Kidney (tissue), 14 donors: Measurements from ENCODE around the gene TMEM53. TPM values are rescaled to one million over a fixed set of nuclear protein-coding genes. Genes with fewer than 3 reads are reported as not detected.
A peak's percentile ranks its signal among the peaks of the same experiment; 100 is the strongest.

ENCODE experiments used
- DNase-seq, 5 donors: peaks; one replicate each; pipeline ENCODE4 v3.0.0-alpha.2; 2013 to 2020
- FAIRE-seq: peaks from 2 replicates; lab custom pipeline; 2012; peaks lifted over from hg19 to GRCh38; lab: Jason Lieb, UNC
- H3K27ac ChIP-seq, 2 donors: one replicate each; pipeline ENCODE4 v1.7.0; 2013; ENCODE audit warnings: low read depth in 2 of 2, low read length in 2 of 2, inconsistent platforms in 1 of 2
- H3K27me3 ChIP-seq: one replicate; pipeline ENCODE4 v1.7.1; 2013; ENCODE audit warnings: low read length, inconsistent platforms; ENCODE audit not compliant: control insufficient read depth, insufficient read depth
- H3K36me3 ChIP-seq, 3 donors: one replicate each; pipeline versions ENCODE4 v1.7.0 to v1.7.1; 2013; ENCODE audit warnings: low read length in 3 of 3, control low read depth in 1 of 3, inconsistent platforms in 1 of 3; ENCODE audit not compliant: insufficient read depth in 3 of 3, control insufficient read depth in 2 of 3
- H3K4me1 ChIP-seq, 3 donors: one replicate each; pipeline versions ENCODE4 v1.7.0 to v1.7.1; 2013; ENCODE audit warnings: low read length in 3 of 3, inconsistent platforms in 1 of 3, low read depth in 1 of 3; ENCODE audit not compliant: control insufficient read depth in 2 of 3, insufficient read depth in 2 of 3
- H3K4me3 ChIP-seq, 3 donors: one replicate each; pipeline versions ENCODE4 v1.7.0 to v1.8.1; 2013; ENCODE audit warnings: low read length in 3 of 3, control low read depth in 1 of 3, inconsistent platforms in 1 of 3
- H3K9ac ChIP-seq, 3 donors: one replicate each; pipeline versions ENCODE4 v1.7.0 to v1.7.1; 2013; ENCODE audit warnings: low read length in 3 of 3, control low read depth in 1 of 3, inconsistent platforms in 1 of 3
- H3K9me3 ChIP-seq, 3 donors: one replicate each; pipeline versions ENCODE4 v1.7.0 to v1.7.1; 2013; ENCODE audit warnings: low read length in 3 of 3, control low read depth in 1 of 3, inconsistent platforms in 1 of 3; ENCODE audit not compliant: control insufficient read depth in 2 of 3, insufficient read depth in 1 of 3
- intact Hi-C: fragments of 100-400 bp; cut with DNase I; formaldehyde crosslinking; loops from one replicate; pipeline ENCODE4 v1.11.1; 2022
- polyA plus RNA-seq: library from polyadenylated mRNA; stranded (reverse); fragments of 350-450 nt; fragmentation: Illumina TruSeq; extraction: RNeasy Lipid Tissue Mini Kit (QIAGEN cat#74804); gene quantifications from one replicate; pipeline ENCODE4 v1.2.3, GENCODE V29; 2014; ENCODE audit warnings: low read depth, low replicate concordance; ENCODE audit not compliant: insufficient read depth
- total RNA-seq: library from RNA; stranded (reverse); fragmentation: NEBNext Ultra II Directional; extraction: Animal tissue kit (Norgen Biotek cat#: 25700); gene quantifications from one replicate; pipeline ENCODE4 v1.2.1, GENCODE V29; 2021
- TF ChIP-seq, protein P1 (sequence below): IDR thresholded peaks from 3 replicates; pipeline ENCODE4 v1.5.1; 2012; ENCODE audit warnings: mild to moderate bottlenecking, moderate library complexity, borderline replicate concordance; ENCODE audit not compliant: insufficient read depth; ENCODE audit errors: extremely low read depth
- donor health status: control.
- donor health status: control.
- donor health status: control.
- donor health status: control.
- donor health status: control.
- donor health status: DM: yes; HTN: yes; CAD: no.
- donor health status: Normal renal cell carcinoma (clear cell type).

The TMEM53 gene
- total and polyA plus RNA-seq, 2 donors from 2014 or later = 16.4 to 45.0 TPM

DNA sequence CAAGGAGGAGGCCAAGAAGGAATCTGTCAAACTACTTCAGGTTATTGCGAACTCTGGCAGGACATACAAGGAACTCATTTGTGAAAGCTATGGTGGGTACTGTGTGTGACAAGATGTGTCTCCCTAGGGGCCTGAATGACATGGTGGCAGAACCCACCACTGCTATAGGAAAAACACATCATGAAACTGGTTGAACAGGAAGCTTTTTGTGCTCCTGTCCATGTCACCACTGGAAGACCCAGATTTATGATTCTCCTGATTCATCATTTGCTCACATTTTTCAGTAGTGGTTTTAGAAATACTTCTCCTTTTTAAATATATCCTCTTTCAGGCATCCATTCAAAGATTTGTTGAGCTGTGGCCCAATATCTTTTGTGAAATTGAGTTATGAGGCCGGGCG, 23.9 kb upstream of the TMEM53 start:
- no peak overlapping the region for H3K9ac ChIP-seq
- TF ChIP-seq, protein P1, sequence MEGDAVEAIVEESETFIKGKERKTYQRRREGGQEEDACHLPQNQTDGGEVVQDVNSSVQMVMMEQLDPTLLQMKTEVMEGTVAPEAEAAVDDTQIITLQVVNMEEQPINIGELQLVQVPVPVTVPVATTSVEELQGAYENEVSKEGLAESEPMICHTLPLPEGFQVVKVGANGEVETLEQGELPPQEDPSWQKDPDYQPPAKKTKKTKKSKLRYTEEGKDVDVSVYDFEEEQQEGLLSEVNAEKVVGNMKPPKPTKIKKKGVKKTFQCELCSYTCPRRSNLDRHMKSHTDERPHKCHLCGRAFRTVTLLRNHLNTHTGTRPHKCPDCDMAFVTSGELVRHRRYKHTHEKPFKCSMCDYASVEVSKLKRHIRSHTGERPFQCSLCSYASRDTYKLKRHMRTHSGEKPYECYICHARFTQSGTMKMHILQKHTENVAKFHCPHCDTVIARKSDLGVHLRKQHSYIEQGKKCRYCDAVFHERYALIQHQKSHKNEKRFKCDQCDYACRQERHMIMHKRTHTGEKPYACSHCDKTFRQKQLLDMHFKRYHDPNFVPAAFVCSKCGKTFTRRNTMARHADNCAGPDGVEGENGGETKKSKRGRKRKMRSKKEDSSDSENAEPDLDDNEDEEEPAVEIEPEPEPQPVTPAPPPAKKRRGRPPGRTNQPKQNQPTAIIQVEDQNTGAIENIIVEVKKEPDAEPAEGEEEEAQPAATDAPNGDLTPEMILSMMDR = no peak
- no peak for DNase-seq

DNA sequence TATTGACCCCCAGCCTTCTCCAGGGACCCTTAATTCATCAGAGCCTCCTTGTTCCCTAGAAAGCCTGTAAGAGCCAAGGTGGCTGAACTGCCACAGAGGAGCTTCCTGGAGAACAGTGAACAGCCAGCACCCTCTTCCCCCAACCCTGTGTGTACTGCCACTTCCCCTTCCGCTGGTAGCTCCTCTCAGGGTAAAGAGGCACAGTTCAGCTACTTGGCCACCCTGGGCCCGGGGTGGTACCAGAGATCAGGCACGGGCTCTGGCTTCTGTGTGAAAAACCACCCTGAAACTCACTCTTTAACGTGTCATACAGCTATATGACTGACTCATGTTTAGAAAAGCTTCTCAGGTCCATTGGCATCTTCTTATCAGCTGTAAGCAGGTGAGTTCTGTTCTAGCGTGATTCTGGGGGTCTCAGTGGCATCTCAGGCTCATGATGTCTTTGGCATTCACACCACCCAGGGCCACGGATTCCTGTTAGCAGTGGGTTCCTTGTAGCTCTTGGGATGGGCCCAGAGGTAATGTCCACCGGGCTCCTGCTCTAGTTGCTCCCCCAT, 22.6 kb upstream of the TMEM53 start:
- no peaks in the 10 kb centered on the region for H3K36me3 ChIP-seq
- no peaks in the 10 kb centered on the region for H3K27me3 ChIP-seq
- FAIRE-seq = no peak
- intact Hi-C loops = no loop called here
- H3K9me3 ChIP-seq = no peaks in the 10 kb centered on the region
- H3K27ac ChIP-seq = no peak overlapping the region
- TF ChIP-seq, protein P1 = no peak
- peak in 1 of 5 donors; percentile 18 for DNase-seq
- no peaks in the 10 kb centered on the region for H3K4me1 ChIP-seq
- H3K9ac ChIP-seq = no peak overlapping the region
- H3K4me3 ChIP-seq = no peak overlapping the region

More for the DNA sequence above, 23.9 kb upstream of the TMEM53 start:
- intact Hi-C loops = no loop called here
- no peaks in the 10 kb centered on the region for H3K36me3 ChIP-seq
- no peak for FAIRE-seq
- H3K4me1 ChIP-seq = no peaks in the 10 kb centered on the region
- no peaks in the 10 kb centered on the region for H3K9me3 ChIP-seq
- H3K27me3 ChIP-seq = no peaks in the 10 kb centered on the region
- H3K27ac ChIP-seq = no peak overlapping the region
- no peak overlapping the region for H3K4me3 ChIP-seq

DNA sequence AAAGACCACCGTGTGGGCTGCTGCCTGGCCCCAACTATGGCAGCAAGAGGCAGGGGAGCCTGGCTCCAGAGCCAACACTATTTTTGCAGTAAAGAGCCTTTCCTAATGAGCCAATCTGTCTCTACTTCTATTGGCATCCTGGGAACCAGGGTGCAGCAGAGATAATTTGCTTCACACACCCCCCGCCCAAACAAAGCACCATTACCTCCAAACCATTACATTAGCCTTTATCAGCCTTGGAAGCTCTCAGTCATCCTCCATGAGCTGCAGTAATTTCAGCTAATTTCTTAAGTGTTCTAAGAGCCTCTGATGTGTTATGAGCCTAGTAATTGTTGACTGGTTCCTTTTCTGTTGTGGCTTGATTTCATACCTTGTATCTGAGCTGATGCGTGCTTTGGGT, 21.8 kb upstream of the TMEM53 start:
- no peak overlapping the region for H3K9ac ChIP-seq
- no peak for DNase-seq

More for the DNA sequence above, 21.8 kb upstream of the TMEM53 start:
- no peaks in the 10 kb centered on the region for H3K36me3 ChIP-seq
- intact Hi-C loops = no loop called here
- TF ChIP-seq, protein P1 = no peak
- H3K27me3 ChIP-seq = no peaks in the 10 kb centered on the region
- H3K9me3 ChIP-seq = no peaks in the 10 kb centered on the region
- FAIRE-seq = no peak
- no peak overlapping the region for H3K4me3 ChIP-seq
- H3K4me1 ChIP-seq = no peaks in the 10 kb centered on the region
- H3K27ac ChIP-seq = no peak overlapping the region
